SKM-1 (cell line): ENCODE data around the gene USP4.
"Not testable (repeated sequence)": the region's sequence is repeated elsewhere in the genome, so short reads cannot be mapped to it uniquely, and the experiment has no call there.

Experiments used
- DNase-seq: peaks from one replicate; lab custom pipeline; 2025; ENCODE audit not compliant: unreplicated experiment; lab: John Stamatoyannopoulos, UW

USP4 gene

DNA sequence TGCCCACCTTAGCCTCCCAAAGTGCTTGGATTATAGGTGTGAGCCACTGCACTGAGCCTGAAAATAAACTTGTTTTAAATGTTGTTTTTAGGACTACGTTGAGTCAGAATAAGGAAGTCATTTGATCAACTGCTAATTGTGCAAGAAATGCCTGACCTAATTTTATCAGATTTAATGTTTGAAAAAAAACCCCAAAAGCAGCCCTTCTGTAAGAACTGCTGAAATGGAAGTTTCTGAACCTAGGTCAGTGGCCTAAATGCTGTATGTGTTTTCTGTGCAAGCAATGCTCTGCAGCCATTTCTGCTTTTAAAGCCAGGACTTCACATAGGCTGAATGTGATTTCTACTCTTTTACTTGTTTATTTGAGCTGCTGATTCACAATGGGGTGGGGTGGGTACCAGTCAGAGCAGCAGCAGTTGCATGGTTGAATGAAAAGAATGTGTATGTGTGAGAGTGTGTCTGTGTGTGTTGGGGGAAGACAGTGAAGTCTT, 11.7 kb upstream of the USP4 start:
- no peak for DNase-seq

DNA sequence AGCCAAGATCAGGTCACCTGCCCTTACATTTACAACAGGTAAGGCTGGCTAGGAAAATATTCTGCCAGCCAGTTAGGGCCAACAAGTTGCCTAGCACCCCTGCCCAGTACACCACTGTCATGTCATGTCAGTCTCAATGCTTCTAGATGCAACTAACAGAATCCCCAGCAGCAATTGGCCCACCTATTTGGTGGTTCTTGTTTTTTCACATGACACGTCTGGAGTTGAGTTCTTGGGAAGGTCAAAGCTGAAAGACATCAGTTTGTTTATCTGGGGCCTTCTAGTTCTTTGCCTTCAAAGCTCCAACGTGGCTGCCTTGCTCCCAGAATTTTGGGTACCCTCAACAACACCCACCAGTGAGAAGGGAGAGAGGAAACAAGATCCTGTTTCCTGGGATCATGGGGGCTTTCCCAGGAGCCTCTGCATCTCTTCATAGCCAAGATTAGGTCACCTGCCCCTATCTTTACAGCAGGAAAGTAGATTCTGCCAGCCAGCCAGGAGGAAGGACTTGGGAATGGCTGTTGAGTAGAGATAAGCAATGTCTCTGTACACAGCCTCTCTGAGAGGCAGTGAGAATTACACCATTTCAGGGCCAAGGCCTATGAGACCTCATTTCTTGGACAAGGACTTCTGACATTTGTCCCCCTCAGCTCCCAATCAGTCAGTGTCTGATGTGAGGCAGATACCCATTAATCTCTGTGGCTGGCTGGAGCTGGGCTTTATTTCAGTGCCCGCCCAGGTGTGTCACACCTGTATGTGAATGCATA, 9.7 kb upstream of the USP4 start:
- DNase-seq = no peak

DNA sequence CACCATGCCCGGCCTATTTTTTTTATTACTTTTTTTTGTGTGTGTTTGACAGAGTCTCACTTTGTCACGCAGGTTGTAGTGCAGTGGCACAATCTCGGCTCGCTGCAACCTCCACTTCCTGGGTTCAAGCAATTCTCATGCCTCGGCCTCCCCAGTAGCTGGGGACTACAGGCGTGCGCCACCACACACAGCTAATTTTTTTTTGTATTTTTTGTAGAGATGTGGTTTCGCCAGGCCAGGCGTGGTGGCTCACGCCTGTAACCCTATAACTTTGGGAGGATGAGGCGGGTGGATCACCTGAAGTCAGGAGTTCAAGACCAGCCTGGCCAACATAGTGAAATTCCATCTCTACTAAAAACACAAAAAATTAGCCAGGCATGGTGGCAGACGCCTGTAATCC, 8.5 kb upstream of the USP4 start:
- not testable (repeated sequence) for DNase-seq

DNA sequence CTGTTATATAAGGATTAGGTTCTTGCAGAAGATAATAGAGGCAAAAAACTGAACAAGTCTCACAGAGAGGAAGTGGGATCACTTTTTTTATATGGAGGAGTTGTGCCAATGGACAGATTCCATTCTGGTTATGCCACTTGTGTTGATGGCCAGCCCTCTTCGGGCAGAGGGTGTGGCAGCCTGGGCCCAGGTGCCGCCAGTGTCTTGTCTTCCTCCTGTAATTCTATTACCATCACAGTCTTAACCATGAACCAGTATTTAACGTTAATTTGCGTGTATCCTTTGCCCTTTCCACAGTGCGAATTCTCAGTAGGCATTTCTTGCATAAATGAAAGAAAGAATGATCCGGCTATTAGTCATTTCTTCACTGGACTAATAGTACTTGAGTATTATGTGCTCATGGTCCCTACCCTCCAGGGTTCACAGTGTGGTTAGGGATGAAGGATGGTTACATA, 7.0 kb upstream of the USP4 start:
- no peak for DNase-seq

DNA sequence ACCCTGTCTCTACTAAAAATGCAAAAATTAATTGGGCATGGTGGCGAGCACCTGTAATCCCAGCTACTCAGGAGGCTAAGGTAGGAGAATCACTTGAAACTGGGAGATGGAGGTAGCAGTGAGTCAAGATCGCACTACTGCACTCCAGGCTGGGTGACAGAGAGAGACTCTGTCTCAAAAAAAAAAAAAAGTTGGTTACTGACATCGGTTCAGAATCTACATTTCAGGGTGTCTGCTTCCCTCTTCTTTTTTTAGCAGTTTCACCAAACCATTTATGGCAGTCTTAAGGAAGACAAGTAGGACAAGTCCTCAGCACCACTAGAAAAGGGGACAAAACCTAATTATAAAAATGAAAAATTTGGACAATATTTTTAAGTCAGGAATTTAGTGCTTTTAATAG, 3.3 kb upstream of the USP4 start:
- DNase-seq = no peak

DNA sequence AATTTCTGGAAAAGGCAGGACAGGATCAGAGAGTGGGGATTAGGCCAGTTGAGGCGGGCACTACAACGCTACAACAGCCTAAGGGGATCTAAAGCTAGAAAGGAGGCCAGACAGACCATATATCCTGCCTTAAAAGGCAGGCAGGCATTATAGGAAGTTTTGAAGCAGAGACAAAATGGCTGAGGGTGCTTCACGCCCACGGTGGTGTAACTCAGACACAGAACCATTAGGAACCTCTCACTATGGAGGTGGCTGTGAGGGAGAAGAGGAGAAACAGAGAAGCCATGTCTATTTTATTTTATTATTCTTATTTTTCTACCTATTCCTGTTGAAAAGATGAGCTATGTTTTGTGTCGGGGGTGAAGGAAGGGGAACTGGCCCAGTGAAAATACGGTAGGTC, 2.1 kb upstream of the USP4 start:
- no peak for DNase-seq

DNA sequence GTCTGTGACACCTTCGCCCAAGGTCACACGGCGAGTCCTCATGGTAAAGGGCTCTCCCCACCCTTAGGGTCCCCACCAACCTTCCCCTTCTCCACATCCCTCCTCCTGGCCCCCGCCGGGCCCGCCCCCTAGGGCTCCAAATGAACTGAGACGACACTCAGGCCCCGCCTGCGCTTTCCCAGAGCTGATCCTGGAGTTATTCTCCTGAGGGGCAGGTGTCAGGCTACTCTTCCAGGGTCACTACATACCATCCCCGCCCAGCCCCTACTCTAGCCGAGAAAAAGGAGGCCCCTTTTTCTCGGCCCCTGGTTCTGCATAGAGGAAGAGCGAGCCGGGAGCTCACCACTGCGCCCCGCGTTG, 292 bp downstream of the USP4 start:
- no peak for DNase-seq

DNA sequence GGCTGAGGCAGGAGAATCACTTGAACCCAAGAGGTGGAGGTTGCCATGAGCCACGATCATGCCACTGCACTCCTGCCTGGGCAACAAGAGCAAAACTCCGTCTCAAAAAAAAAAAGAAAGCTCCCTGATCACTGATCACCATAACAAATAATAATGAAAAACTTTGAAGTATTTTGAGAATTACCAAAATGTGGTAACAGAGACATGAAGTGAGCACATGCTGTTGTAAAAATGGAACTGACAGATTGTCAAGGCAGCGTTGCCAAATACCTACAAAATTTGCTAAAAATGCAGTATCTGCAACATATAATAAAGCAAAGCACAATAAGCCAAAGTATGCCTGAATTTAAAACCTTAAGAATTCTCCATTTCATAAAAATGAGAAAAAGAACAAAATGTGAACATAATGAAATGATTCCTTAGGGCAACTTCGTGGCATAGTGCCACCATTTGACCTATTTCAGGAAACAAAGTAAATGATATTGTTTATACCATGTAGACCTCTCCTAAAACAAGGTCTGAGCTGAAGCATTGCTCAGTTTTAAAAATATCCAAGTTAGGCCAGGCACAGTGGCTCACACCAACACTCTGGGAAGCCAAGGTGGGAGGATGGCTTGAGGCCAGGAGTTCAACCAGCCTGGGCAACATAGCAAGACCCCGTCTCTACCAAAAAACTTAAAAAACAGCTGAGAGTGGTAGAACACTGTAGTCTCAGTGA, 5.8 kb downstream of the USP4 start:
- no peak for DNase-seq

DNA sequence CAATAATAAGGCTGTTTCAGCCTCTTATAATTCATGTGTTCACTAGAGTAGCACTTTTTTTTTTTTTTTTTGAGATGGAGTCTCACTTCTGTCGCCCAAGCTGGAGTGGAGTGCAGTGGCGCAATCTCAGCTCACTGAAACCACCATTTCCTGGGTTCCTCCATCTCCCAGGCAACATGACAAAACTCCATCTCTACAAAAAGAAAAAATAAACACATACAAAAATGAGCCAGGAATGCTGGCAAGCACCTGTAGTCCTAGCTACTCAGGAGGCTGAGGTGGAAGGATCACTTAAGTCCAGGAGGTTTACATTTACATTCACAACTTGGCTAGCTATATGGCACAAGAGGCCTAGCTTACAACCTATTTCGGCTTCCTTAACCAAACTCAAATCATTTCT, 6.8 kb downstream of the USP4 start:
- DNase-seq = no peak

DNA sequence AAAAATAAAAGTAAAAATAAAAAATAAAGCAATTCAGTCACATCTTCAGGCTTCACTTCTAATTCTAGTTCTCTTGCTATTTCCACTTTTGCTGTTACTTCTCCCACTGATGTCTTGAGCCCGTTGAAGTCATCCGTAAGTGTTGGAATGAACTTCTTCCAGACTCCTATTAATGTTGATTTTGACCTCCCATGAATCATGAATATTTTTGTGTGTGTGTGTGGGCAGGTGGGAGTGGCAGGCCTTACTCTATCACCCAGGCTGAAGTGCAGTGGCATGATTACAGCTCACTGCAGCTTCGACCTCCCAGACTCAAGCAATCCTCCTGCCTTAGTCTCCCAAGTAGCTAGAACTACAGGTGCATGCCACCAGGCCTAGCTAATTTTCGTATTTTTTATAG, 10.7 kb downstream of the USP4 start:
- no peak for DNase-seq

DNA sequence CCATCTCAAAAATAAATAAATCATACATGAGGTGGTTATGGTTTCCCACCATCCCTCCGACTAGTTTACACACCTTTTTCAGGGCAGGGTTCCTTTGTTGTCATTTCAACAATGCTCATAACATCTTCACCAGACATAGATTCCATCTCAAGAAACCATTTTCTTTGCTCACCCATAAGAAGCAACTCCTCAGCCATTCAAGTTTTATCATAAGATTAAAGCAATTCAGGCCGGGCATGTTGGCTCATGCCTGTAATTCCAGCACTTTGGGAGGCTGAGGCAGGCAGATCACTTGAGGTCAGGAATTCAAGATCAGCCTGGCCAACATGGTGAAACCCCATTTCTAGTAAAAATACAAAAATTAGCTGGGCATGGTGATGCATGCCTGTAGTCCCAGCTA, 11.5 kb downstream of the USP4 start:
- not testable (repeated sequence) for DNase-seq

DNA sequence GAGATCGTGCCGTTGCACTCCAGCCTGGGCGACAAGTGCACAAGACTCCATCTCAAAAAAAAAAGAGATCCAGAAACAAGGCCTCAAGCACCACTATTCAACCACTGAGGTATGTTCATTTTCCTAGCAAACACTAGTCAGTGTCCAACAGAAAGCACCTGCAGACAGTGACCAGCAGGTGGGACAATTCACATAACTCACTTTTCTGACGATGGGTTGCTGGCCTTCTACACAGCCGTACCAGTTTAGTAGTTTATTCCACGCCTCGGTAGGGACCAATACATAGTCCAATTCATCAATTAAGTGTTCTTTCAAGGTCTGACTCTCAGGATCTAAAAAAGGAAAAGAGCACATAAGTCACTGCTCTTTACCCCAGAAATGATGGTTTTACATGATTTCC, 12.4 kb downstream of the USP4 start:
- no peak for DNase-seq

DNA sequence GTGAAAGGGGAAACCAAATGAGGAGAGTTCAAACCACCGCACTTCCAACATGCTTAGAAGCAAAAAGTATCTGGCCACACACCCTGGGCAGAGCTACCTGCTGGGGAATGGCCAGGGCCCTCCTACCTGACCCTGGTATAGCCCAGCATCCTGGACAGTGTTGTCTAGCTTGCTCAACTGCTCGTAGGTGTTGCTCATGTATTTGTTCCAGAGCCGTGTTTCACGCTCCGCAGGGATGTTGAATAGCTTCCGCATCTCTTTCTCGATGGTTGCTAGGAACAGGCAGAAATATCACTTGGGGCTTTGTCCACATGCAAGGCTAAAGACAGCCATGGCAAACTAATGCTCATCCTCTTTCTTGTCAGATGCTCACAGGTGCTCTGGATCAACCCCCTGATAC, 15.1 kb downstream of the USP4 start:
- no peak for DNase-seq

DNA sequence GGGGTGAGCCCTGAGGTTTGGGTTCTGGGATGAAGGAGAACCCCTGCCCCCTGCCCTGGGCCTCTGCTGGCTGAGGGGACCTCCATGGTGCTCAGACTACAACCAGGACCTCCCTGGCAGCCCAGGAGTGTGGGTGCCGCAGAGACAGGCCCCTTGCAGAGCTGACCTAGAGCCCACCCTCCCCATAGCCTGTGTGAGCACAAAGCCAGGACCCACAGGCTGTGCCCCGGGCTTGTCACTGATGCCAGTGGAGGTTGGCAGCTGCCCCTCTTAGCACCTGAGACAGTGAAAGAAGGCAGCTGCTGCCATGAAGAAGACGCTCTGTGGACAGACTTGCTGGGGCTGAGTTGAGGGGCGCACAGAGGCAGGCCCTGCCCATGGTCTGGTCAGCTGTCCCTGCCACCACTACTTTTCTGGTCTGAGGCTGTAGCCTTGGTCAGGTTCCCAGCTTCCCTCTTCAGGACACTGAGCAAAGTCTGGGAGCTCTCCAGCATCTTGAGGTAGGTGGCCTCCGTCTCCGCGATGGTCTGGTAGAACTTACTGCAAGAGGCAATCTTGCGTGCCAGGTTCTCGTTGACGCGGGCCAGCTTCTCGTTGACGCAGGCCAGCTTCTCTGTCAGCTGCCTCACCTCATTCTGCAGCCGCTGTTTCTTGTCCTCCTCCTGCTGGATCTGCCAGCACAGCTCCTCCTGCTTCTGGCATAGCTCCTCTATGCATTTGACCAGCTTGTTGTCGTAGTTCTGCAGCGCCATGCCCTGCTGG, 23.0 kb downstream of the USP4 start:
- no peak for DNase-seq

DNA sequence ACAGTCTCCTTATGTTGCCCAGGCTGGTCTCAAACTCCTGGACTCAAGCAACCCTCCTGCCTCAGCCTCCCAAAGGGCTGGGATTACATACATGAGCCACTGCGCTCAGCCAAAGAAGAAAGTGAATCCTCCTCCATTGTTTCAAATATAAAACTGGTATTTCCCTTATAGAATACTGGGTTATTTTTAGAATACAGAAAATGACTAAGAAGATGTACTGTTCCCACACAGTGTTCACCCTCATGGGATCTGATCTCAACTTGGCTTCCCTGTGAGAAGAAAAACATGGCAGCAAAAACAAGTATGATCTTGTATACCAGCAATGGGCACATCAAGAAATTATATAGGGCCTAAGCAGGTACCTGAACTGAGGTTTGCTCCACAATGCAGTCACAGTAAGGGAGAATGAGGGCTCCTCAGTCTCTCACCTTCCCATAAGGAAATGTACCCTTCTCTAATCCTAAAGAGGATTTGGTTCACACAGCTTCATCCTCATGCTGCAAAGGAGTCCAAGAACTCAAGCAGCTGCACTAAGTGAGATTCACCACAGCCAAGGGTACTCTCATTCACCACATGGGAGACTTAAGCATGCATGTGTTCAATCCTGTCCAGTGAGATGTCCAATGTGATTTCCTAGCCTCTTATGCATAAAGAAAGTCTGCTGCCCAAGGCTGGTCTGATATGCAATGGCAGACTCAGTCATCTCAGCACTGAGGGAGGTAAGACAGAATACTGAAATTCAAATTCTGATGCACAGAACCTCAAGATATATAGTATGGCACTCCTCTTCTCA, 25.8 kb downstream of the USP4 start:
- DNase-seq = no peak

DNA sequence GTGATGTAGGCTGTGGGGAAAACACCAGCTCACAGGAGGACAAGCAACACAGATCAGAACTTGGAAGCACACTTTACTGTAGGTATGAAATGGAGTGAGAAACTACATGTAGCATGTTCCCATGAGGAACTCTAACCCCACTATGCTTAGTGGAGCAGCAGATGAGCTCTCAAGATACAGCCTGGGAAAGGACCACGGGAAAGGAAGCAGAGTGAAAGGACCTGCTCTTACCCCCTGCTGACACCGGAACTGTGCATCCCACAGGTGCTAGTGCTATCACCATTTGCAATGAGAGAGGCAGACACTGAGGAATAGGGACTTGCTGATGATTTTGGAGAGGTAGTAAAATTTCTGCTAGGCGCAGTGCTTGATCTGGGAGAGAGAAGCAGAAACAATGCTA, 28.6 kb downstream of the USP4 start:
- DNase-seq = no peak

DNA sequence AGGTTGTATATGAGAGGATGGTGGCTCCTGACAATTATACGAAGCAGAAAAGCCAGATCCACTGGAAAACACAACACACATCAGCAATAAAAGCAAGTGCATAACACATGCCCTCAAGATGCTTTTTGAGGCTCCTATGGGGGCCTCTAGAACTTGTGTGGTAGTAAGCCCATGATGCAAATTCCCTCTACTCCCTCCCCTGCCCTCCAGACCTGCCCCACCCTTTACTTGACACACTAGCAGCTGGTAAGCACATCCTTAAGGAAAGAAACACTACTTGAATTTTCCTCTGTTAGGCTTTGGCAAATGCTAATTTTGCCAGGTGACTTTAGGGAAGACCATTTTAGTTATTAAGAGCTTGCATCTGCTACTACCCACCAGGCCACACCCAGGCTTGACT, 29.2 kb downstream of the USP4 start:
- no peak for DNase-seq

DNA sequence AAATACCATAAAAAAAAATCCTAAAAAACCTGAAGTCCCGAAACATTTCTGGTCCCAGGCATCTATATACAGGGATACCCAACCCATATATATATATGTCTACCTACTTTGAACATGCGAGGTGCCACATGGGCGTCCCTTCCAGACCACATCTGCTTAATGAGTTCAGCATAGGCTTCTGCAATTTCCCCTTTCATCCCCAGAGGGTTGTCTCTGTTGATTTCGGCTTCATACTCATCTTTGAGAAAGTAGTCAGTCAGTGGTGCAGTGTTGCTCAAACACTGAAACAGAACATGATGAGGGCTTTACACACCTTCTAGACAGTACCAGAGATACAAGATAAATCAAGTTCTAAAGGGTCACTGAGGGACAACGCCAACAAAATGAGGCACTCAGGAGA, 34.2 kb downstream of the USP4 start:
- no peak for DNase-seq

DNA sequence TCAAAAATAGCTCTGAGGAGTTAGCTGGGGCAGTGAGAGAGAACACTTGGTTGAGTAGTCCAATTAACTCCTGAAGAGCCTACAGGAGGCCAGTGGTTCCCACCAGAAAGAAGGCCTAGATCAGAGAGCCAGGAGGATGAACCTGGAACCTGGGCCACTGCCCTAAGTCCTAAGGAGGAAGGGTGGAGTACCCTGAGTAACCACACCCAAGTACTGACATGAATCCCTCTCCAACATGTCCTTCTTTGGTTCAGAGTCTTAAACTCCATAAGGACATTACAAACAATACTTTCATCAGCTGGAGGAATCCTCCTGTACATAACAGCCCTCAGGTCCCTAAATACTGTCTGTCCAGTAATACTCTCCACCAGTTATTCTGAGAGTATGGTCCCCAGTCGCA, 37.2 kb downstream of the USP4 start:
- no peak for DNase-seq

DNA sequence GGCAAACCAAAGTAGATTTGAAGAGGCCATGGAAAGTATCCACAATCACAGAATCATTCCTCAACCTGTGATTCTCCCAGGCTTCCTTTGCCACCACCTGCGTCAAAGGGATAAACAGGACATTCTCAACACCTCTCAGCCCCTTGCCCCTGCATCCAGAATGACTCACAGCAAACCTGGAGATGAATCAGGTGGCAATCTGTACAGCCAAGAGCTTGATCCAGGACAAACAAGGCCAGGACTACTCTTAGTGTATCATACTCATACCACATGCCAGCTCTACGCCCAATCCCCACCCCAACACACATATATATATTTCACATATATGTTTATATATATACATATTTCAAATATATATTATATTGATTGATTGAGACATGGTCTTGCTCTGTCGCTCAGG, 39.3 kb downstream of the USP4 start:
- DNase-seq = no peak

DNA sequence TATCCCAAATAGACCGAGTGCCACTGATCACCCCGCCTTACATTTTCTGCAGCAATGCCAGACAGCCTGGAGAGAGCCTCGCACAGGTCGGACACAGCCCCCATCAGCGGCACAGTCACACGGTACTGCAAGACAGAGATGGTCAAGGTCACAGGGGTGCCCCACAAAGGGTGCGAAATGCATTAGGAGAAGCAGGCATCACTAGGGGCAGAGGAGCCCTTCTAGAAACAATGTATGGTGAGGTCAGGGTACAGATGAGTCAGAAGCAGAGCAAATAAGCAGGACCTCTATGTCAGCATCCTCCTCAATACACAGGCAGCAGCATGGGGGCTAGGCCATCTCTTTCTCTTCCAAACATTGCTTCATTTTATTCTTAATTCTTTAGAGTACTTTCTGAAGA, 41.3 kb downstream of the USP4 start:
- DNase-seq = no peak
